Neural cell (in vitro differentiated cells): ENCODE data around the gene KCNE1. TPM values are rescaled to one million over a fixed set of nuclear protein-coding genes. Genes with fewer than 3 reads are reported as not detected.

Source experiments
- H2AFZ ChIP-seq: fragments of 200-600, 300-800 bp; sonication (generic), shearing (Covaris generic); 2 replicates; pipeline ENCODE4 v1.6.0; 2014; ENCODE audit warnings: low read depth, mild to moderate bottlenecking, antibody characterized with exemption, low read length, moderate library complexity
- H3F3A ChIP-seq: fragments of 200-600 bp; shearing (Covaris generic); 2 replicates; pipeline ENCODE4 v1.6.1; 2016; ENCODE audit warnings: mild to moderate bottlenecking, moderate library complexity, mixed read lengths, antibody characterized with exemption, low read length; ENCODE audit not compliant: insufficient read depth, poor library complexity, severe bottlenecking
- H3K27ac ChIP-seq: fragments of 200-600, 300-800 bp; sonication (generic), shearing (Covaris generic); 2 replicates; pipeline ENCODE4 v1.5.1; 2014; ENCODE audit warnings: mild to moderate bottlenecking, low read length, moderate library complexity
- H3K27me3 ChIP-seq: fragments of 300-800, 200-600 bp; sonication (generic), shearing (Covaris generic); 2 replicates; pipeline ENCODE4 v1.6.0; 2014; ENCODE audit warnings: mild to moderate bottlenecking, low read depth, low read length, moderate library complexity; ENCODE audit not compliant: insufficient read depth
- H3K36me3 ChIP-seq: fragments of 300-800, 200-600 bp; sonication (generic), shearing (Covaris generic); 2 replicates; pipeline ENCODE4 v1.5.1; 2014; ENCODE audit warnings: mild to moderate bottlenecking, antibody characterized with exemption, low read length, moderate library complexity; ENCODE audit not compliant: insufficient read depth
- H3K4me2 ChIP-seq: fragments of 300-800, 200-600 bp; sonication (generic), shearing (Covaris generic); 2 replicates; pipeline ENCODE4 v1.6.0; 2014; ENCODE audit warnings: mild to moderate bottlenecking, low read length
- H3K4me3 ChIP-seq: fragments of 300-800, 200-600 bp; sonication (generic), shearing (Covaris generic); 2 replicates; pipeline ENCODE4 v1.5.1; 2014; ENCODE audit warnings: mild to moderate bottlenecking, low read length, moderate library complexity
- H3K79me2 ChIP-seq: fragments of 200-600 bp; shearing (Covaris generic); replicated peaks from 2 replicates; pipeline ENCODE4 v1.6.0; 2014; ENCODE audit warnings: mild to moderate bottlenecking, low read length, moderate library complexity; ENCODE audit not compliant: insufficient read depth
- H3K9ac ChIP-seq: fragments of 300-800, 200-600 bp; sonication (generic), shearing (Covaris generic); 2 replicates; pipeline ENCODE4 v1.6.1; 2016; ENCODE audit warnings: mild to moderate bottlenecking, low read length, mixed read lengths
- H3K9me2 ChIP-seq: fragments of 200-600 bp; shearing (Covaris generic); 2 replicates; pipeline ENCODE4 v1.6.1; 2016; ENCODE audit warnings: mild to moderate bottlenecking, low read length, mixed read lengths; ENCODE audit not compliant: insufficient read depth
- H3K9me3 ChIP-seq: fragments of 200-600, 300-800 bp; sonication (generic), shearing (Covaris generic); 2 replicates; pipeline ENCODE4 v1.6.1; 2016; ENCODE audit warnings: mild to moderate bottlenecking, mixed run types, low read length, moderate library complexity, mixed read lengths
- H4K20me1 ChIP-seq: fragments of 200-600 bp; shearing (Covaris generic); 2 replicates; pipeline ENCODE4 v1.6.1; 2016; ENCODE audit warnings: mild to moderate bottlenecking, mixed run types; ENCODE audit not compliant: insufficient read depth
- EP300 ChIP-seq: fragments of 450-650 bp; conservative IDR thresholded peaks from 2 replicates; pipeline ENCODE4 v1.6.1; 2014; ENCODE audit warnings: antibody characterized with exemption, mild to moderate bottlenecking, moderate library complexity; ENCODE audit not compliant: poor library complexity, severe bottlenecking
- EZH2 ChIP-seq: fragments of 200-600, 300-800 bp; shearing (Covaris generic), sonication (generic); IDR thresholded peaks from 2 replicates; pipeline ENCODE4 v1.6.1; 2014; ENCODE audit warnings: antibody characterized with exemption, low read length, borderline replicate concordance, mild to moderate bottlenecking; ENCODE audit not compliant: insufficient read depth, poor library complexity, severe bottlenecking
- MXI1 ChIP-seq: fragments of 450-650 bp; conservative IDR thresholded peaks from 2 replicates; pipeline ENCODE4 v1.6.1; 2014; ENCODE audit warnings: antibody characterized with exemption, mild to moderate bottlenecking; ENCODE audit not compliant: poor library complexity, severe bottlenecking
- POLR2AphosphoS5 ChIP-seq: IDR thresholded peaks from 2 replicates; pipeline ENCODE4 v1.6.1; 2012
- RAD21 ChIP-seq: fragments of 450-650 bp; conservative IDR thresholded peaks from 2 replicates; pipeline ENCODE4 v1.6.1; 2014; ENCODE audit warnings: antibody characterized with exemption, mild to moderate bottlenecking, moderate library complexity
- REST ChIP-seq: IDR thresholded peaks from 2 replicates; pipeline ENCODE4 v1.6.1; 2012; ENCODE audit warnings: borderline replicate concordance
- SMC3 ChIP-seq: fragments of 450-650 bp; conservative IDR thresholded peaks from 2 replicates; pipeline ENCODE4 v1.6.1; 2014; ENCODE audit warnings: antibody characterized with exemption, mild to moderate bottlenecking, moderate library complexity; ENCODE audit not compliant: poor library complexity
- TAF1 ChIP-seq: IDR thresholded peaks from 2 replicates; pipeline ENCODE4 v1.6.1; 2012; ENCODE audit warnings: low read depth
- polyA plus RNA-seq: library from polyadenylated mRNA; depleted of rRNA; stranded (reverse); fragments of >200 nt; gene quantifications from 2 replicates; pipeline ENCODE4 v1.2.3, GENCODE V29; 2014
- TF ChIP-seq, protein P1 (sequence below): fragments of 450-650 bp; IDR thresholded peaks from 2 replicates; pipeline ENCODE4 v1.5.1; 2014; ENCODE audit warnings: antibody characterized with exemption, mild to moderate bottlenecking, moderate library complexity; ENCODE audit not compliant: poor library complexity, severe bottlenecking

KCNE1 gene
- polyA plus RNA-seq, 1 donor from 2014 or later = not detected

- TF ChIP-seq SMC3 (no peak), EP300 (no peak), TAF1 (no peak), RAD21 (no peak), EZH2 (no peak), MXI1 (no peak), REST (no peak), POLR2AphosphoS5 (no peak)
- TF ChIP-seq, protein P1, sequence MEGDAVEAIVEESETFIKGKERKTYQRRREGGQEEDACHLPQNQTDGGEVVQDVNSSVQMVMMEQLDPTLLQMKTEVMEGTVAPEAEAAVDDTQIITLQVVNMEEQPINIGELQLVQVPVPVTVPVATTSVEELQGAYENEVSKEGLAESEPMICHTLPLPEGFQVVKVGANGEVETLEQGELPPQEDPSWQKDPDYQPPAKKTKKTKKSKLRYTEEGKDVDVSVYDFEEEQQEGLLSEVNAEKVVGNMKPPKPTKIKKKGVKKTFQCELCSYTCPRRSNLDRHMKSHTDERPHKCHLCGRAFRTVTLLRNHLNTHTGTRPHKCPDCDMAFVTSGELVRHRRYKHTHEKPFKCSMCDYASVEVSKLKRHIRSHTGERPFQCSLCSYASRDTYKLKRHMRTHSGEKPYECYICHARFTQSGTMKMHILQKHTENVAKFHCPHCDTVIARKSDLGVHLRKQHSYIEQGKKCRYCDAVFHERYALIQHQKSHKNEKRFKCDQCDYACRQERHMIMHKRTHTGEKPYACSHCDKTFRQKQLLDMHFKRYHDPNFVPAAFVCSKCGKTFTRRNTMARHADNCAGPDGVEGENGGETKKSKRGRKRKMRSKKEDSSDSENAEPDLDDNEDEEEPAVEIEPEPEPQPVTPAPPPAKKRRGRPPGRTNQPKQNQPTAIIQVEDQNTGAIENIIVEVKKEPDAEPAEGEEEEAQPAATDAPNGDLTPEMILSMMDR = no peak
- H3K9me2 ChIP-seq = no peaks in the 10 kb centered on the region
- H2AFZ ChIP-seq = no peak overlapping the region
- no peaks in the 10 kb centered on the region for H3K27me3 ChIP-seq
- H3K4me2 ChIP-seq = no peak overlapping the region
- H3K4me3 ChIP-seq = no peak overlapping the region
- H3K36me3 ChIP-seq = no peaks in the 10 kb centered on the region
- H4K20me1 ChIP-seq = no peaks in the 10 kb centered on the region
- H3K9ac ChIP-seq = no peak overlapping the region
- H3K9me3 ChIP-seq = no peaks in the 10 kb centered on the region
- H3K27ac ChIP-seq = no peak overlapping the region
- H3F3A ChIP-seq = no peaks in the 10 kb centered on the region
- H3K79me2 ChIP-seq = no peaks in the 10 kb centered on the region
Observed at GRCh38 chr21:34543017-34543416, 31.0 kb upstream of the KCNE1 start.

DNA sequence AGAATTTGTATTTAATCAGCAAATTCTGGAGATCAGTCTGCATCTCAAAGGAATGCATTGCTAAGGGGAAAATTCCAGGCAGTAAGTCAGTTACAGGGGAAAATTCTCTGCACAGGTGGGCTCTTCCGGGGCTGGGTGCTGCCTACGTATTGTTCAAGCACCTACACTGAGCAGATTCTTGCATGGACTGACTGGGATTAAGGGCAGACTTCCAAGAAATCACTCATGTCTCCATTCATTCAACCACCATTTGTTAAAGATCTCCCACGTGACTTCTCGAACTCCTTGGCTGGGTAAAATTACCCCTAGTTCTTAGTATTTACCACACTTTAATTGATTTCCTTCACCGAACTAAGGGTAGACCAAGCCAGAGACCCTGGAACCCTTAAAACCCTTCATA lies 28.2 kb upstream of the KCNE1 start:
- Histone ChIP-seq H3K79me2 (no peaks in the 10 kb centered on the region), H2AFZ (no peak overlapping the region), H3K4me3 (no peak overlapping the region), H3F3A (no peaks in the 10 kb centered on the region), H3K9me3 (no peaks in the 10 kb centered on the region), H4K20me1 (no peaks in the 10 kb centered on the region), H3K27ac (no peak overlapping the region), H3K27me3 (no peaks in the 10 kb centered on the region), H3K4me2 (no peak overlapping the region), H3K9me2 (no peaks in the 10 kb centered on the region), H3K9ac (no peak overlapping the region), H3K36me3 (no peaks in the 10 kb centered on the region)
- TF ChIP-seq, protein P1 = no peak
- no peak for TF ChIP-seq TAF1
- TF ChIP-seq MXI1 = no peak
- no peak for TF ChIP-seq SMC3
